Measurements from ENCODE around the gene OSBPL2.
A peak's percentile ranks its signal among the peaks of the same experiment; 100 is the strongest.

DNA sequence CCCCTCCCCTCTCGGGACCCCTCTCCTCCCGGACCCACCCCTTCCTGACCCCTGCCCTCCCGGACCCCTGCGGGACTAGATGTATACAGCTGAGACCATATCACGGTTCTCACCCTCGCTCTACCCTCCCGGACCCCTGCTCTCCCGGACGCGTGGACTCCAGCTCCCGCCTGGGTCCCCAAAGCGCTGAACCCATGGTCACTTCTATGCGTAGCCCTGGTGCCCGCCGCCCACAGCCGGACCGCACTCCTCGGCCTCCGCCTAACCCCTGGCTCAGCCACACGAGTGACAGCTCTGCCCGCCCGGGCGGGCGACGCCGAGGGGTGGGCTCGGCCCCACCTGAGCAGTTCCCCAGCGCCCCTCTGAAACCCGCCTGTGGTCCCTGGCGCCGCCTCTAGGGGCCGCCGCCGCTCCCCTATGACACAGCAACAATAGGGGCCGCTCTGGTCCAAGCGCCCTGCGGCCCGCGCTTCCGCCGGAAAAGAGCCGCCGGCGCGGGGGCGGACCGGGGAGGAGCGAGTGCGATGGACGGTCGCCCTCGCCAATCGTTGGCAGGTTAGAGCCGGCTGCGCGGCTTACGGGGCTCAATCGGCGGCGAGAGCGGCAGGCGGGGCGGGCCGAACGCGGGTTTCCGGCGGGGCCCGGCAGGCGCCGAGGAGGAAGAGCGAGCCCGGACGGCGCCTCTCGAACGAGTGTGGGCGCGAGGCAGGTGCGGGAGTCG lies 64.2 kb downstream of the OSBPL2 start, which contains the start of gene ADRM1:
- TF ChIP-seq, protein P1, sequence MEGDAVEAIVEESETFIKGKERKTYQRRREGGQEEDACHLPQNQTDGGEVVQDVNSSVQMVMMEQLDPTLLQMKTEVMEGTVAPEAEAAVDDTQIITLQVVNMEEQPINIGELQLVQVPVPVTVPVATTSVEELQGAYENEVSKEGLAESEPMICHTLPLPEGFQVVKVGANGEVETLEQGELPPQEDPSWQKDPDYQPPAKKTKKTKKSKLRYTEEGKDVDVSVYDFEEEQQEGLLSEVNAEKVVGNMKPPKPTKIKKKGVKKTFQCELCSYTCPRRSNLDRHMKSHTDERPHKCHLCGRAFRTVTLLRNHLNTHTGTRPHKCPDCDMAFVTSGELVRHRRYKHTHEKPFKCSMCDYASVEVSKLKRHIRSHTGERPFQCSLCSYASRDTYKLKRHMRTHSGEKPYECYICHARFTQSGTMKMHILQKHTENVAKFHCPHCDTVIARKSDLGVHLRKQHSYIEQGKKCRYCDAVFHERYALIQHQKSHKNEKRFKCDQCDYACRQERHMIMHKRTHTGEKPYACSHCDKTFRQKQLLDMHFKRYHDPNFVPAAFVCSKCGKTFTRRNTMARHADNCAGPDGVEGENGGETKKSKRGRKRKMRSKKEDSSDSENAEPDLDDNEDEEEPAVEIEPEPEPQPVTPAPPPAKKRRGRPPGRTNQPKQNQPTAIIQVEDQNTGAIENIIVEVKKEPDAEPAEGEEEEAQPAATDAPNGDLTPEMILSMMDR (conservative IDR thresholded peaks at IDR 0.05 in 1 of 2, IDR thresholded peaks at IDR 0.05 in 1 of 2; ENCODE audit: low read depth in 1 of 2, low read length in 2 of 2) = peak; percentile 62 to 67
- TF ChIP-seq EZH2 (IDR thresholded peaks at IDR 0.05; ENCODE audit: low read length, missing control alignments) = no peak
